ENCODE measurements around the gene ITPR2.
"Not testable (repeated sequence)": the region's sequence is repeated elsewhere in the genome, so short reads cannot be mapped to it uniquely, and the experiment has no call there.

ITPR2 gene

GRCh38 chr12:26431211-26431610, 401.8 kb downstream of the ITPR2 start:
- no peak for DNase-seq

- DNase-seq, result not testable (repeated sequence)
These were observed 402.4 kb downstream of the ITPR2 start for GRCh38 chr12:26430596-26430995.

- DNase-seq, result no peak
These were observed 403.8 kb downstream of the ITPR2 start for GRCh38 chr12:26429070-26429691.

DNA sequence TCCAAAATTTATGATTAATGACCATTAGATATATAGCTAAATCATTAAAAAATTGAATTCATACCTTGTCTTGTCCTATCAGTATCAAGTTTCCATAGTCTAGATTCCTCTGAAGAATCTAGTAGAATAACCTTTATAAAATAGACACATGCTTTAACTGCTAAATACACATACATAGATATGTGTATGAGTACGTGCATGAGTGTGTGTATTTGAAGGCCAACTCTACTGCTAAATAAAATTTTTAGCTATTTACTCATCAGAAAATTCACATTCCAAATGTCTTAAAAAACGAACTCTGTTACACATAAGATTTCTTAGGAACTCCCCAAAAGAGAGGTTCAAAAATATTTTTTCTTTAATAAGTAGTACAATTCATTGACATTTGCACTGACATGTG, 404.6 kb downstream of the ITPR2 start:
- no peak for DNase-seq

DNA sequence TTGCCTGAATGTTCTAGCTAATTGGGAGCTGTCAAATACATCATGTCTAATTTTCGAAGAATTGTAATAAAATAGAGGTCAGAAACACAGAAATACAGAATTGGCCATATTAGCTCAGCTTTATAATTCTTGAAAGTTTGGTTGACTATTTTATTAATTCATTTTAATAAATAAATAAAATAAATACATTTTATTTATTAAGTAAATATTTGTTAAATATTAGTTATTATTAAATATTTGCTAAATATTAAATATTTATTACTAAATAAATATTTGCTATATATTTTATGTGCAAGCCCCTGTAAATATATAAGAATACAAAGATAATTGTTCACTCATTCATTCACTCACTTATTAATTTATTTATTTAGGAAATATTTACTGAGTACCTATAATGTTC, 406.3 kb downstream of the ITPR2 start:
- DNase-seq, result no peak

DNA sequence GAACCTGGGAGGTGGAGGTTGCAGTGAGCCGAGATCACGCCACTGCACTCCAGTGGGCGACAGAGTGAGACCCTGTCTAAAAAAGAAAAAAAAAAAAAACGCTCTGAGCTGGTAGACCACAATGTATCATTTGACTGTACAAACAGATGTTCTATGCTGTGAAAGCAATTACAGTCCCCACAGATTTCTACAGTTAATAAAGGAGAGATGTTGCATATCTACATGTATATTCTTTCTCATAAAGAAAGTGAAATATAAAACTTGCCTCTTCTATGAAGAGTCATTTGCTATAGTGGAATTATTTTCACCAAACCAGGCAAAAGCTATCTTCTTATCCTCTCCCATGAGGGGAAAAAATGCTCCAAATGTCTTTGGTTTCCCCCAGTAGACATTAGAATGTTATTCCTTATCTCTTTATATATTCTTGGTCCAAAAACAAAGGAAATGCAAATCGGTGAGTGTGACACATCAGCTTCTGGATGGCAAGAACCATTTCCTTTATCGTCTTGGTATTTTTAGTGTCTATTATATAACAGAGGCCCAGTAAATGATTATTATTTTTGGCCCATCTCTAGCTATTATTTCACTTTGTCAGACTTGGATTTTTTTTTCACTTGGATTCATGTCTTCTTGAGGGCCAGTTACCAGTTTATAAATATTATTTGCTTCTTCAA, 407.3 kb downstream of the ITPR2 start:
- no peak for DNase-seq

- no peak for DNase-seq
These were observed 410.1 kb downstream of the ITPR2 start for GRCh38 chr12:26422839-26423398.

- no peak for DNase-seq
These were observed 416.4 kb downstream of the ITPR2 start for GRCh38 chr12:26416550-26416949.

- no peak for DNase-seq
These were observed 422.3 kb downstream of the ITPR2 start for GRCh38 chr12:26410689-26411088.

GRCh38 chr12:26406813-26407212, 426.2 kb downstream of the ITPR2 start:
- no peak for DNase-seq

- no peak for DNase-seq
These were observed 426.6 kb downstream of the ITPR2 start for GRCh38 chr12:26406391-26406790.

- no peak for DNase-seq
These were observed 429.4 kb downstream of the ITPR2 start for GRCh38 chr12:26403601-26404000.

DNA sequence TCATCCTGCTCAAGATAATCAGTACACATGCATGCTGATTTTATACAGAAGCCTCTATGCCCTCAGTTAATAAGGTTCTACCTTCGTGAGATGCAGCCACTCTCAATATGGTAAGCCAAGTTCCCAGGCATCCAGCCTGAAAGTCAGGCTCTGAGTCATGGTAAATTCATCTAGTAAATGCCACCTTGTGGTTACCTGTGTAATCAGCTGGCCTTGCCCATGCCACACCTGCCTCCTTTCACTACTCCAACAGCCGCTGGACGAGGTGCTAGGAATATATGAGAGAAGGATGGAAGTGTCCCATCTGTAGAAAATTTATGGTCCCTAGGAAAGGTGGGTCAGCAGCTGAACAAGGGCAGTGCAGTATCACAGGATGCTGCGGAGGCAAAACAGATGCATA, 430.3 kb downstream of the ITPR2 start:
- no peak for DNase-seq

DNA sequence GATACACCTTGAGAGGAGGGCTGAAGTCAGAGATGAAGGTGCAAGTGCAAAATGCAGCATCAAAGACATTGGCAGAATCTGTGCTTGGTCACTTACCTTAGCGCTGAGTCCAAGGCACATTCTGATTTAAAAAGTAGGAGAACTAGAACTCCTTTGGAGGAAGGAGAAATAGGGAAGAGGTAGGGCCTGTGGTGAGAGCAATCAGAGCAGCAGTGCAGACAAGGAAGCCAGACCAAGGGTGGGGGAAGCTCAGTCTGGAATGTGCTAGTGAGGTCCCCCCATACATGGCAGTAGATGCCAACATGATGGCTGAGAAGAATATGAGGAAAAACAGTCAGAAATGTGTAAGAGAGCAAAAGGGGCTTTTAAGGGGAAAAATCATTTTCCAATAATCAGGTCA, 431.1 kb downstream of the ITPR2 start:
- no peak for DNase-seq

DNA sequence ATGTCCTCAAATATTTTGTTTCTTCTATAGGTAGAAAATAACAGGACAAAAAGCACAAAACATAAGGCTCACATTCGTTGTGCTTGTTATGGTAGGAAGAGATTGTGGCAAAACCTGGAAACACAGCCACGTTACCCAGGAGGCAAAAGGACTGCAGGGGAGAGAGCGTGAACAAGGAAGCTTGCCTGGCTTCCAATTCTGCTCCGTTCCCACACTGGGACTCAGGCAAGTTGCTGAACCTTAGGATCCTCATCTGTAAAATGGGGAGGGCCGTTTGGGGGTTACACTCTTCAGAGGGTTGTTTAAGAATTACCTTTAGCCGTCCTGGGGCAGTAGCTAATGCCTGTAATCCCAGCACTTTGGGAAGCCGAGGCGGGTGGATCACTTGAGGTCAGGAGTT, 432.4 kb downstream of the ITPR2 start:
- no peak for DNase-seq

DNA sequence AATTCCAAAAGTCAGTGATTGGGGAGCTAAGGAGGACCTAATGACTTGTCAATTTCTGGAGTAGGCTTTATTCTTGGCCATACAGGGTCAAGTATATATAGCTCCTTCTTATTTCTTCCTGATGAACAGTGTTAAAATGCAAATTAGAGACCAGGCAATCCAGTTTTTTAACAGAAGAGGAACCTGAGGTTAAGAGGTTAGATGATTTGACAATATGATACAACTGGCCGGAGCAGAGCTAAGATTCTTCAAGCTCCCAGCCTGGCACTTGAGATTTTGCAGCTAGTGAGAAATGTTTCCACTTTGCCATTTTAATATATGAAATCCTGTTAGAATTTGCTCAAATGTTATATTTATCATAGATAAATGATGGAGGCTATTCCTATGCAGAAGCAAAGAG, 433.6 kb downstream of the ITPR2 start:
- DNase-seq, result no peak

DNA sequence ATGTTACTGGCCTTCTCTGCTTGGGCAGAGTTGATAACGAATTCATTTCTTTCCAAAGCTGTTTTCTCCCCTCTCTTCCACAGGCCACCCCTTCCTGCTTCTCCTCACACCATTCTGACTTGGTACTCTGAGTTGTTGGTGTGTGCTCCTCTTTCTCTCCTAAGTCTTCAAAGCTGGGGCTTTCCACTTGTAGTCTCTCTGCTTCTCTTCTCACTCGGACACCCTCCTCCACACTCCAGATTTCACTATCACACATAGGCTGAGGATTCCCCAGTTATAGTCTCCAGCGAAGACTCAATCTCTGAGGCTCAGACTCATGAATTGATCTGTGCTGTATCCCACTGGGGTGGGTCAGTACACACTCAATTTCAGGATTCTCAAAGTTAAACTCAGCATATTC, 436.6 kb downstream of the ITPR2 start:
- DNase-seq, result no peak

DNA sequence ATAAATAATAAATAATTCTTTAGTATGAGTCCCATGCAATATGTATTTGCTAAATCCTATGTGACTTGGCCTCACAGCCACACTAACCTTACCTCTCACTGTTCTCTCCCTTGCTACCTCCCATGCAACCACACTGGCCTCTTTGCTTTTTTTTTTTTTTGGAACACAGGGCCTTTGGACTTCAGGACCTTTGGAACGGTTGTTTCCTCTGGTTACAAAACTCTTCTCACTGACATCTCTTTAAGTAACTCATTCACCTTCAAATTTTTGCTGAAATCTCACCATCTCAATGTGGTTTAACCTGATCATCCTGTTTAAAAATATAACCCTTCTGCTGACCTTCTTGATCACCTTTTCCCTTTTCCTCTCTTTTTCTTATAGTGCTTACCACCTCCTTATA, 443.7 kb downstream of the ITPR2 start:
- no peak for DNase-seq

DNA sequence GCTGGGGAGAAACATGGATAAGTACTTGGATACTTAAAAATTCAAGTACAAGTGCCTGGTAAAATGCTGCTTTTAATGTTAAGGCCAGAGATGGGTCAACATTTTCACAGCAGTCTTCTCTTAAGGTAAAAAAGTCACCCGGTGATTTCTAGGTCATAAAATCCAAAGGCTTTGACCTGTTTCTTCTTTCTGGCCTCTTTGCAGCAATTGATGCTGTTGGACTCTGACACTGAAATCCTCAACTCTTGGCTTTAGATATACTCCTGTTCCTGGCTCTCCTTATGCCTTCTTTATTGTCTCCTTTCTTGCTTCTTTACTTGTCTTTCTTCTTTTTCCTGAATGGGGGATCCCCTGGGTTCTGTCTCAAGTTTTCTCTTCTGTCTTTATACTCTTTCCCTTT, 448.5 kb downstream of the ITPR2 start:
- no peak for DNase-seq

GRCh38 chr12:26383041-26383440, 450.0 kb downstream of the ITPR2 start:
- no peak for DNase-seq

- no peak for DNase-seq
These were observed 452.1 kb downstream of the ITPR2 start for GRCh38 chr12:26380897-26381296.

GRCh38 chr12:26379777-26380467, 453.1 kb downstream of the ITPR2 start:
- no peak for DNase-seq

DNA sequence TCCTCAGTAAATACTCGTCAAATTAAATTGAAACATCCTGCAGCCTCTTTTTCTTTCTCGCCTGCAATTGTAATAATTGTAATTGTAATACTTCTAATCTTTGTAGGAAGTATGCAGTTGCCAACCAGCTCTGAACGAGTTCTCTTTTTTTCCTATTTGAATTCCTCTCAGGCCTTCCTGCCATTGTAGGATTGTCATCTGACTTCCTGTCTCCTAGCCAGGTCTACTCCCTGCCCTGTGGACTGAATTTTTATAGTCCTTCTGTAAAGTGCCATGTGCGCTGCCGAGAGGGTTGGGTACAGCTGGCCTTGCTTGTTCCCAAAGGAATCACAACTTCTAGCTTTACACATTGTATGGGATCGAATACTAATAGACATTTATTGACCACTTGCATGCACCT, 454.3 kb downstream of the ITPR2 start:
- DNase-seq, result no peak
